SK-N-SH treated with all-trans-retinoic acid at 6 μM for 48 hours (cell line): ENCODE results near the gene MAMSTR.

Source experiments
- ATAC-seq: fragments of 200-7000 bp; cut with Tn5 transposase; 3 replicates; pipeline ENCODE4 v1.9.1; 2020; ENCODE audit warnings: mild to moderate bottlenecking, moderate library complexity
- ARNTL ChIP-seq: fragments of 450-650 bp; formaldehyde crosslinking; IDR thresholded peaks from 2 replicates; pipeline ENCODE4 v1.5.0; 2020; ENCODE audit warnings: low read depth, mild to moderate bottlenecking, moderate library complexity, borderline replicate concordance
- ESRRG ChIP-seq: fragments of 250-450 bp; sonication (Bioruptor Pico); IDR thresholded peaks from 2 replicates; pipeline ENCODE4 v1.6.1; 2021; ENCODE audit warnings: mild to moderate bottlenecking
- GLIS3 ChIP-seq: fragments of 250-450 bp; sonication (Bioruptor Pico); IDR thresholded peaks from 2 replicates; pipeline ENCODE4 v1.5.0; 2020; ENCODE audit warnings: mild to moderate bottlenecking, moderate library complexity
- ISL1 ChIP-seq: fragments of 250-450 bp; sonication (Bioruptor Pico); IDR thresholded peaks from 2 replicates; pipeline ENCODE4 v2.1.2; 2022; ENCODE audit warnings: mild to moderate bottlenecking, moderate library complexity
- OSR1 ChIP-seq: fragments of 250-450 bp; sonication (Bioruptor Pico); IDR thresholded peaks from 2 replicates; pipeline ENCODE4 v1.8.0; 2022; ENCODE audit warnings: moderate library complexity, mild to moderate bottlenecking, inconsistent platforms
- PPARA ChIP-seq: fragments of 250-450 bp; sonication (Bioruptor Pico); IDR thresholded peaks from 2 replicates; pipeline ENCODE4 v1.5.0; 2020; ENCODE audit warnings: mild to moderate bottlenecking, borderline replicate concordance
- RARB ChIP-seq: fragments of 250-450 bp; sonication (Bioruptor Pico); IDR thresholded peaks from 2 replicates; pipeline ENCODE4 v1.8.0; 2021; ENCODE audit warnings: mild to moderate bottlenecking, moderate library complexity
- SNAI2 ChIP-seq: fragments of 250-450 bp; sonication (Bioruptor Pico); IDR thresholded peaks from 2 replicates; pipeline ENCODE4 v1.5.0; 2020; ENCODE audit warnings: mild to moderate bottlenecking, moderate library complexity
- TCF4 ChIP-seq: fragments of 250-450 bp; sonication (Bioruptor Pico); IDR thresholded peaks from 2 replicates; pipeline ENCODE4 v1.8.0; 2021; ENCODE audit warnings: mild to moderate bottlenecking, moderate library complexity, borderline replicate concordance
- TOX ChIP-seq: fragments of 250-450 bp; sonication (Bioruptor Pico); IDR thresholded peaks from 2 replicates; pipeline ENCODE4 v1.8.0; 2021; ENCODE audit warnings: mild to moderate bottlenecking, moderate library complexity, borderline replicate concordance
- ZFP3 ChIP-seq: fragments of 250-450 bp; sonication (Bioruptor Pico); IDR thresholded peaks from 2 replicates; pipeline ENCODE4 v1.5.0; 2020; ENCODE audit warnings: mild to moderate bottlenecking, moderate library complexity
- ZFP30 ChIP-seq: fragments of 450-650 bp; formaldehyde crosslinking; IDR thresholded peaks from 2 replicates; pipeline ENCODE4 v1.5.0; 2022; ENCODE audit warnings: mild to moderate bottlenecking, moderate library complexity
- ZNF565 ChIP-seq: fragments of 450-650 bp; formaldehyde crosslinking; conservative IDR thresholded peaks from 2 replicates; pipeline ENCODE4 v1.5.0; 2020; ENCODE audit warnings: low read depth, mild to moderate bottlenecking, moderate library complexity
- ZNF70 ChIP-seq: fragments of 450-650 bp; formaldehyde crosslinking; IDR thresholded peaks from 2 replicates; pipeline ENCODE4 v1.5.0; 2020; ENCODE audit warnings: mild to moderate bottlenecking, moderate library complexity
- TF ChIP-seq, protein P1 (sequence below): fragments of 250-450 bp; sonication (Bioruptor Pico); IDR thresholded peaks from 2 replicates; pipeline ENCODE4 v1.5.1; 2021; ENCODE audit warnings: mild to moderate bottlenecking, moderate library complexity
- TF ChIP-seq, protein P2 (sequence below): fragments of 250-450 bp; sonication (Bioruptor Pico); IDR thresholded peaks from 2 replicates; pipeline ENCODE4 v1.8.0; 2020; ENCODE audit warnings: mild to moderate bottlenecking, moderate library complexity, borderline replicate concordance
- TF ChIP-seq, protein P3 (sequence below): fragments of 250-450 bp; sonication (Bioruptor Pico); IDR thresholded peaks from 2 replicates; pipeline ENCODE4 v1.8.0; 2021; ENCODE audit warnings: low read depth, mild to moderate bottlenecking, moderate library complexity, borderline replicate concordance
- TF ChIP-seq, protein P4 (sequence below): fragments of 250-450 bp; sonication (Bioruptor Pico); IDR thresholded peaks from 2 replicates; pipeline ENCODE4 v1.5.0; 2020; ENCODE audit warnings: mild to moderate bottlenecking, moderate library complexity
- TF ChIP-seq, protein P5 (sequence below): fragments of 250-450 bp; sonication (Bioruptor Pico); IDR thresholded peaks from 2 replicates; pipeline ENCODE4 v1.5.1; 2020; ENCODE audit warnings: low read depth, mild to moderate bottlenecking, moderate library complexity

The MAMSTR gene

DNA sequence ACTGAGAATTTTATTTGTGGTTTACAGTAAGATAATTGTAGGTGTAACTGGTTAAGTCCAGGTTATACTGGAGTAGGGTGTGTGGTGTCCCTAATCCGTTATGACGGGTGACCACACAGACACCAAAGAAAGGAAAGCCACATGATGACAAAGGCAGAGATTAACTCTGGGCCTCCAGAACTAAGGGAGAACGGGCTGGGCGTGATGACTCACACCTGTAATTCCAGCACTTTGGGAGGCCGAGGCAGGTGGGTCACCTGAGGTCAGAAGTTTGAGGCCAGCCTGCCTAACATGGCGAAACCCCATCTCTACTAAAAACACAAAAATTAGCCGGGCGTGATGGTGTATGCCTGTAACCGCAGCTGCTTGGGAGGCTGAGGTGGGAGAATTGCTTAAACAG lies 33.9 kb downstream of the MAMSTR start:
- no peak for TF ChIP-seq ZFP3
- TF ChIP-seq GLIS3 (CRISPR knock-in tag) = no peak
- no peak for ATAC-seq

DNA sequence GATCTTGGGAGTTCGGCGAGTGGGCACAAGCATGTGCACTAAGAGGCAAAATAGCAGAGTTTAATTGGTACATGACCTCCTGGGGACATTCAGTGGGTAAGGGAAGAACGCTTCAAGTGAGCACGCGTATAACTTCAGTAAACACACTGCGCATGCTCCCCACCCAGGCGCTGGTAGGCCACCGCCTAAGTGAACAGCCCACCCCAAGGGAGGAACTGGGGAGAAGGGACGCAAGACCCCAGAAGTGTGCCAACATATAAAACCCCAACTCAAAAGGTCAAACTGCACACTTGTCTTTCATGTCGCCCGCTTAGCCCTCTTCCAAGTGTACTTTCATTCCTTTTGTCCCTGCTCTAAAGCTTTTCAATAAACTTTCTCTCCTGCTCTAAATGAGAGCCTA lies 36.2 kb downstream of the MAMSTR start:
- TF ChIP-seq OSR1 (CRISPR knock-in tag) = no peak
- no peak for TF ChIP-seq ARNTL (CRISPR knock-in tag)
- TF ChIP-seq TOX (CRISPR knock-in tag) = no peak
- ATAC-seq = no peak

DNA sequence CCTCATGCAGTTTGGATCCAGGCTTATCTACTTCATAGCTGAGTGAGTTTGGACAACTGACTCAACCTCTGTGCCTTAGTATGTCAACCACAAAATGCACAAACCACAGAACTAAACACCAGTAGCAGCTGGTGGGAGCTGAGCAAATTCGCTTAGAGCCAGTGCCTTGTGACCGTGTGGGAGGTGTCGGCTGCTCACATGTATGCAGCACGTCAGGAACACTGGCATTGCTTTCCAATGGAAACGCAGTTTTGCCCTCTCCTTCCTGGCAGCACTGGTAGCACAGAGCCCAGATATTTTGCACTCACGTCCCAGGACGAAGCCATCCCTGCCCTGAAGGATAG lies 38.4 kb downstream of the MAMSTR start:
- TF ChIP-seq ZNF565 (CRISPR knock-in tag) (no peak), ZFP3 (no peak), GLIS3 (CRISPR knock-in tag) (no peak), ARNTL (CRISPR knock-in tag) (no peak), ZFP30 (CRISPR knock-in tag) (no peak), TCF4 (CRISPR knock-in tag) (no peak), ESRRG (CRISPR knock-in tag) (no peak), TOX (CRISPR knock-in tag) (no peak), SNAI2 (no peak), ISL1 (CRISPR knock-in tag) (no peak), RARB (CRISPR knock-in tag) (no peak)
- TF ChIP-seq, protein P1, sequence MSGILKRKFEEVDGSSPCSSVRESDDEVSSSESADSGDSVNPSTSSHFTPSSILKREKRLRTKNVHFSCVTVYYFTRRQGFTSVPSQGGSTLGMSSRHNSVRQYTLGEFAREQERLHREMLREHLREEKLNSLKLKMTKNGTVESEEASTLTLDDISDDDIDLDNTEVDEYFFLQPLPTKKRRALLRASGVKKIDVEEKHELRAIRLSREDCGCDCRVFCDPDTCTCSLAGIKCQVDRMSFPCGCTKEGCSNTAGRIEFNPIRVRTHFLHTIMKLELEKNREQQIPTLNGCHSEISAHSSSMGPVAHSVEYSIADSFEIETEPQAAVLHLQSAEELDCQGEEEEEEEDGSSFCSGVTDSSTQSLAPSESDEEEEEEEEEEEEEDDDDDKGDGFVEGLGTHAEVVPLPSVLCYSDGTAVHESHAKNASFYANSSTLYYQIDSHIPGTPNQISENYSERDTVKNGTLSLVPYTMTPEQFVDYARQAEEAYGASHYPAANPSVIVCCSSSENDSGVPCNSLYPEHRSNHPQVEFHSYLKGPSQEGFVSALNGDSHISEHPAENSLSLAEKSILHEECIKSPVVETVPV = no peak
- TF ChIP-seq, protein P2, sequence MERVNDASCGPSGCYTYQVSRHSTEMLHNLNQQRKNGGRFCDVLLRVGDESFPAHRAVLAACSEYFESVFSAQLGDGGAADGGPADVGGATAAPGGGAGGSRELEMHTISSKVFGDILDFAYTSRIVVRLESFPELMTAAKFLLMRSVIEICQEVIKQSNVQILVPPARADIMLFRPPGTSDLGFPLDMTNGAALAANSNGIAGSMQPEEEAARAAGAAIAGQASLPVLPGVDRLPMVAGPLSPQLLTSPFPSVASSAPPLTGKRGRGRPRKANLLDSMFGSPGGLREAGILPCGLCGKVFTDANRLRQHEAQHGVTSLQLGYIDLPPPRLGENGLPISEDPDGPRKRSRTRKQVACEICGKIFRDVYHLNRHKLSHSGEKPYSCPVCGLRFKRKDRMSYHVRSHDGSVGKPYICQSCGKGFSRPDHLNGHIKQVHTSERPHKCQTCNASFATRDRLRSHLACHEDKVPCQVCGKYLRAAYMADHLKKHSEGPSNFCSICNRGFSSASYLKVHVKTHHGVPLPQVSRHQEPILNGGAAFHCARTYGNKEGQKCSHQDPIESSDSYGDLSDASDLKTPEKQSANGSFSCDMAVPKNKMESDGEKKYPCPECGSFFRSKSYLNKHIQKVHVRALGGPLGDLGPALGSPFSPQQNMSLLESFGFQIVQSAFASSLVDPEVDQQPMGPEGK (CRISPR knock-in tag) = no peak
- TF ChIP-seq, protein P3, sequence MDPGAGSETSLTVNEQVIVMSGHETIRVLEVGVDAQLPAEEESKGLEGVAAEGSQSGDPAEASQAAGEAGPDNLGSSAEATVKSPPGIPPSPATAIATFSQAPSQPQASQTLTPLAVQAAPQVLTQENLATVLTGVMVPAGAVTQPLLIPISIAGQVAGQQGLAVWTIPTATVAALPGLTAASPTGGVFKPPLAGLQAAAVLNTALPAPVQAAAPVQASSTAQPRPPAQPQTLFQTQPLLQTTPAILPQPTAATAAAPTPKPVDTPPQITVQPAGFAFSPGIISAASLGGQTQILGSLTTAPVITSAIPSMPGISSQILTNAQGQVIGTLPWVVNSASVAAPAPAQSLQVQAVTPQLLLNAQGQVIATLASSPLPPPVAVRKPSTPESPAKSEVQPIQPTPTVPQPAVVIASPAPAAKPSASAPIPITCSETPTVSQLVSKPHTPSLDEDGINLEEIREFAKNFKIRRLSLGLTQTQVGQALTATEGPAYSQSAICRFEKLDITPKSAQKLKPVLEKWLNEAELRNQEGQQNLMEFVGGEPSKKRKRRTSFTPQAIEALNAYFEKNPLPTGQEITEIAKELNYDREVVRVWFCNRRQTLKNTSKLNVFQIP = no peak
- TF ChIP-seq, protein P4, sequence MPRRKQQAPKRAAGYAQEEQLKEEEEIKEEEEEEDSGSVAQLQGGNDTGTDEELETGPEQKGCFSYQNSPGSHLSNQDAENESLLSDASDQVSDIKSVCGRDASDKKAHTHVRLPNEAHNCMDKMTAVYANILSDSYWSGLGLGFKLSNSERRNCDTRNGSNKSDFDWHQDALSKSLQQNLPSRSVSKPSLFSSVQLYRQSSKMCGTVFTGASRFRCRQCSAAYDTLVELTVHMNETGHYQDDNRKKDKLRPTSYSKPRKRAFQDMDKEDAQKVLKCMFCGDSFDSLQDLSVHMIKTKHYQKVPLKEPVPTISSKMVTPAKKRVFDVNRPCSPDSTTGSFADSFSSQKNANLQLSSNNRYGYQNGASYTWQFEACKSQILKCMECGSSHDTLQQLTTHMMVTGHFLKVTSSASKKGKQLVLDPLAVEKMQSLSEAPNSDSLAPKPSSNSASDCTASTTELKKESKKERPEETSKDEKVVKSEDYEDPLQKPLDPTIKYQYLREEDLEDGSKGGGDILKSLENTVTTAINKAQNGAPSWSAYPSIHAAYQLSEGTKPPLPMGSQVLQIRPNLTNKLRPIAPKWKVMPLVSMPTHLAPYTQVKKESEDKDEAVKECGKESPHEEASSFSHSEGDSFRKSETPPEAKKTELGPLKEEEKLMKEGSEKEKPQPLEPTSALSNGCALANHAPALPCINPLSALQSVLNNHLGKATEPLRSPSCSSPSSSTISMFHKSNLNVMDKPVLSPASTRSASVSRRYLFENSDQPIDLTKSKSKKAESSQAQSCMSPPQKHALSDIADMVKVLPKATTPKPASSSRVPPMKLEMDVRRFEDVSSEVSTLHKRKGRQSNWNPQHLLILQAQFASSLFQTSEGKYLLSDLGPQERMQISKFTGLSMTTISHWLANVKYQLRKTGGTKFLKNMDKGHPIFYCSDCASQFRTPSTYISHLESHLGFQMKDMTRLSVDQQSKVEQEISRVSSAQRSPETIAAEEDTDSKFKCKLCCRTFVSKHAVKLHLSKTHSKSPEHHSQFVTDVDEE = no peak
- TF ChIP-seq, protein P5, sequence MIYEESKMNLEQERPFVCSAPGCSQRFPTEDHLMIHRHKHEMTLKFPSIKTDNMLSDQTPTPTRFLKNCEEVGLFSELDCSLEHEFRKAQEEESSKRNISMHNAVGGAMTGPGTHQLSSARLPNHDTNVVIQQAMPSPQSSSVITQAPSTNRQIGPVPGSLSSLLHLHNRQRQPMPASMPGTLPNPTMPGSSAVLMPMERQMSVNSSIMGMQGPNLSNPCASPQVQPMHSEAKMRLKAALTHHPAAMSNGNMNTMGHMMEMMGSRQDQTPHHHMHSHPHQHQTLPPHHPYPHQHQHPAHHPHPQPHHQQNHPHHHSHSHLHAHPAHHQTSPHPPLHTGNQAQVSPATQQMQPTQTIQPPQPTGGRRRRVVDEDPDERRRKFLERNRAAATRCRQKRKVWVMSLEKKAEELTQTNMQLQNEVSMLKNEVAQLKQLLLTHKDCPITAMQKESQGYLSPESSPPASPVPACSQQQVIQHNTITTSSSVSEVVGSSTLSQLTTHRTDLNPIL (CRISPR knock-in tag) = no peak
- TF ChIP-seq, all 23 proteins: peak for 0
- no peak for ATAC-seq

DNA sequence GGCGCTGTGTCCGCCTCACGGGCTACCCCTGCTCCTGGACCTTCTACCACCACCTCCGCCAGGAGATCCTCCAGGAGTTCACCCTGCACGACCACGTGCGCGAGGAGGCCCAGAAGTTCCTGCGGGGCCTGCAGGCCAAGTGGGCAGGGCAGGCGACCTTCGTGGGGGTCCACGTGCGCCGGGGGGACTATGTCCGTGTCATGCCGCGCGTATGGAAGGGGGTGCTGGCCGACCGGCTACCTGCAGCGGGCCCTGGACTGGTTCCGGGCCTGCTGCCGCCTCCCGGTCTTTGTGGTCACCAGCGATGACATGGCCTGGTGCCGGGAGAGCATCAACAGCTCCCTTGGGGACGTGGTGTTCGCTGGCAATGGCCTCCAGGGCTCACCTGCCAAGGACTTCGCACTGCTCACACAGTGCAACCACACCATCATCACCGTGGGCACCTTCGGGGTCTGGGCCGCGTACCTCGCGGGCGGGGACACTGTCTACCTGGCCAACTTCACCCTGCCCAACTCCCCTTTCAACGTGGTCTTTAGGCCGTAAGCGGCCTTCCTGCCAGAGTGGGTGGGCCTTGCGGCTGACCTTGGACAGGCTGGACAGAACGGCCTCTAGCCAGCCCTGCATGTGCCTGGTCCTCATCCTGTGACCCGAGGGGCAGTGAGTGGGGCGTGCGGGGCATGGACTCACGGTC lies 38.9 kb downstream of the MAMSTR start:
- no peak for ATAC-seq
- no peak for TF ChIP-seq ZFP30 (CRISPR knock-in tag)
- no peak for TF ChIP-seq ESRRG (CRISPR knock-in tag)
- TF ChIP-seq PPARA (CRISPR knock-in tag) = no peak
- TF ChIP-seq, protein P1 = no peak
- no peak for TF ChIP-seq ZFP3
- TF ChIP-seq ZNF70 (CRISPR knock-in tag) = no peak
- TF ChIP-seq RARB (CRISPR knock-in tag) = no peak
- no peak for TF ChIP-seq ZNF565 (CRISPR knock-in tag)
- TF ChIP-seq, protein P4 = no peak
- no peak for TF ChIP-seq GLIS3 (CRISPR knock-in tag)
- no peak for TF ChIP-seq OSR1 (CRISPR knock-in tag)
- TF ChIP-seq, protein P3 = no peak
